SKM-1 (cell line): ENCODE measurements around the gene EPN2.
"Not testable (repeated sequence)": the region's sequence is repeated elsewhere in the genome, so short reads cannot be mapped to it uniquely, and the experiment has no call there.

ENCODE experiments used
- DNase-seq: peaks from one replicate; lab custom pipeline; 2025; ENCODE audit not compliant: unreplicated experiment; lab: John Stamatoyannopoulos, UW

EPN2 gene

DNA sequence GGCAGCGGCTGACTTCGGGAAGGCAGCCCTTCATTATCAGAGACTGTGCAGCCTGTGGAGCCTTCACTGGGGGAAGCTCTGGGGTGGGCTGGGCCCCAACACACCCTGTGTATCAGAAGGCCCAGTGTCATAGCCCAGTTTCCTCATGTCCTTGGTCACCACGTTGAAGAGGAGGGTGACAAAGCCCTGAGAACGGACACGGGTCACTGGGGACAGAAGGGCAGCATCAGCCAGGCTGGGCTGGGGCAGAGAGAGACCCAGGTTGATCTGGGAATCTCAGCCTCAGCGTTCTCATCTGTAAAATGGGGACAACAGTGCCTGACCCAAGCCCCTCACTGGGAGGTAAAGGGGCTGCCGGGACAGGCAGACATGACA is 106.1 kb downstream of the EPN2 start:
- no peak for DNase-seq

DNA sequence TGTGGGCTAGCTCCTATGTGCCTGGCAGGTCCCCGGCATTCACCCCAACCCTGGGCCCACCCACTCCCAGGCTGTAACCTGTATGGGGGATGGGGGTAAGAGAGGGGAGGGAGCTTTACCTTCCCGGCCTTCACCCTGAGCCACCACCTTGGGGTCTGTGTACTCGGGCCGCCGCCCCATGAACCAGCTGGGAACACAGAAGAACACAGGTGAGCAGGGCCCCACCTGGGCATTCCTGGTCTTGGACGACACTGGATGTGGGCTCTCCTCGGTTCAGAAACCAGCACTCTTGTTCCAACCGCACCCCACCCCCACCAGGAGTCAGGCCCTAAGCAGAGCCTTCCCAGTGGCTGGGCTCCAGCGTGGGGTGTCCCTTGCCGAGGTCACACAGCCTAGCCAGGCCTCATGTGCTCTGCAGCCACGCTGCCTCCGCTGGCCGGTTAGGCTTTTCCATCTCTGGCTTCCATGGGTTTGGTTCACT is 106.5 kb downstream of the EPN2 start:
- DNase-seq = no peak

DNA sequence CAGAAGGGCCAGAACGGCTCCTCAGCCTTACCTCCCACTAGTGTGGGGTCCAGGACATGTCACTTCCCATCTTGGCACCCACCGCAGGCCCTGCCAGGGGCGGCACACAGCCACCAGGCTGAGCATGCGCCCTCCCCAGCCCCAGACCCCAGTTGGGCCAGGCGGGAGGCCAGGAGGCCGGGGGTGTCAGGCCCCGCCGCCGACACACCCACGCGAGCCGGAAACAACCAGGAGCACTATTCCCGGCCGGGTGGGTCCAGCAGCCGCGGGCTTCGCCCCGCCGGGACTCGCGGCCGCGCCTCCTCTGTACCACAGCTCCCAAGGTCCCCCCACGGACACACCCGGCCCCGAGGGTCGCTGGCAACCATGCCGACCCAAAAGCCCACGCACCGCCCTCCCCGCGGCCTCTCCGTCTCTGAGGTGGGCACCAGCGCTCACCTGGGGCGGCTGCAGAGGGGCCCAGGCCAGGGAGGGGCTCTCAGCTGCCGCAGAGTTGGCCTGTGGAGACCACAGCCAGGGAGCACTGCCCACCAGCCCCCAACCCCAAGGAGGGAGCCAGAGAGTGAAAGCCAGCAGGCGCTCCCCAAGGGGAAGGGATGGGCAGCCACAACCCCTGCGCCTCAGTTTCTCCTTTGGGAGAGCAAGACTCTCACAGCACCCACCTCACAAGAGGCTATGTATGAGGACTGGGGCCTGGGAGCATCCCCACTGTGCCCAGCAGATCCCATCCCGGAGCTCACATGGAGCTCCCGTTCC is 107.3 kb downstream of the EPN2 start:
- no peak for DNase-seq

DNA sequence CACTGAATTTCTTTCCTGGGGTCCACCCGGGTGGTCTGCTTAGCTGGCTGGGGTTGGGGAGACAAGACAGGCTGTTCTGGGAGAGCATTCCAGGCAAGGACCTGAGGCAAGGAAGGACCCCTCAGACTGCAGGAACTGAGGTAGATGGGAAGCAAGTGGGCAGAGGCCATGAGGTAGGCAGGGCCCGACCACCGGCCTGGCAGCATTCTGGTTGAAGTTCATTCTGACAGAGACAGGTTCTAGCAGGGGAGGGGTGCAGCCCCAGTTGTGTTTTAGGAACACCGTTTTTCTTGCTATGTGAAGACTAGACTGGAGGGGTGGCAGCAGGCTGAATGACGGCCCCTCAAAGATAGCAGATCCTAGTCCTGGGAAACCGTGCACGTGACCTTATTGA is 107.9 kb downstream of the EPN2 start:
- DNase-seq = no peak

DNA sequence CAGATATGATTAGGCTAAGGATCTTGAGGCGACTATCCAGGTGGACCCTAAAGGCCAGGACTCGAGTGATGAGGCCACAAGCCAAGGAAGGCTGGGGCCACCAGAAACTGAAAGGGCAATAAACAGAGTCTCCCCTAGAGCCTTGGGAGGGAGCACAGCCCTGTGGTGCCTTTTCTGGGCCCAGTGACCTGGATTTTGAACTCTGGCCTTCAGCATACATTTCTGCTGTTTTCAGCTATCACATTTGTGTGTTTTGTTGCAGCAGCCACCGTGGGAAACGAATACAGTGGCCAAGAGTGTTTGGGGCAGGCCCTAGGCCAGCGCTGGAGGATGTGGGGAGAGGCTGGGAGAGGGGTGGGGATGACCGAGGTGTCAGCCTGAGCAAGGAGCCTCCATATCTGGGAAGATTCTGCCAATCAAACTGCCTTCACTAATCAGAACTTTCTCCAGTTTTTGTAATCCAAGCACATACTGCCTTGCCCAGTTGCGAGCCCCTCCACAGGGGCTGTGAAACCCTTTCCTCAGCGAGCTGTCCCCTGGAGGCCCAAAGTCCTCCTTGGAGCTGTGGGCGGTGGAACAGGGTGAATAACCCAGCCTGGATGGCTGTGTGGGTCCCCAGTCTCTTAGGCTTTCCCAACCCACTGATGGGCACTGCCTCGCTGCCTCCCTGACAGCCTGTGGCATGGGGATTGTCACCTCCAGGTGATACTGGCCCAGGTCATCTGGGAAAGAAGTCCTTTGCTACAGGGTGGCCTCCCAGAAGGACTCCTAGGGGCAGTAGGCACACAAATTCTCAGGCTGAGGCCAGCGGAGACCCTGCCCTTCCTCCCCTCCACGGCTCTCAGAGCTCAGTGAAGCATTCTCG is 108.6 kb downstream of the EPN2 start:
- DNase-seq = no peak

DNA sequence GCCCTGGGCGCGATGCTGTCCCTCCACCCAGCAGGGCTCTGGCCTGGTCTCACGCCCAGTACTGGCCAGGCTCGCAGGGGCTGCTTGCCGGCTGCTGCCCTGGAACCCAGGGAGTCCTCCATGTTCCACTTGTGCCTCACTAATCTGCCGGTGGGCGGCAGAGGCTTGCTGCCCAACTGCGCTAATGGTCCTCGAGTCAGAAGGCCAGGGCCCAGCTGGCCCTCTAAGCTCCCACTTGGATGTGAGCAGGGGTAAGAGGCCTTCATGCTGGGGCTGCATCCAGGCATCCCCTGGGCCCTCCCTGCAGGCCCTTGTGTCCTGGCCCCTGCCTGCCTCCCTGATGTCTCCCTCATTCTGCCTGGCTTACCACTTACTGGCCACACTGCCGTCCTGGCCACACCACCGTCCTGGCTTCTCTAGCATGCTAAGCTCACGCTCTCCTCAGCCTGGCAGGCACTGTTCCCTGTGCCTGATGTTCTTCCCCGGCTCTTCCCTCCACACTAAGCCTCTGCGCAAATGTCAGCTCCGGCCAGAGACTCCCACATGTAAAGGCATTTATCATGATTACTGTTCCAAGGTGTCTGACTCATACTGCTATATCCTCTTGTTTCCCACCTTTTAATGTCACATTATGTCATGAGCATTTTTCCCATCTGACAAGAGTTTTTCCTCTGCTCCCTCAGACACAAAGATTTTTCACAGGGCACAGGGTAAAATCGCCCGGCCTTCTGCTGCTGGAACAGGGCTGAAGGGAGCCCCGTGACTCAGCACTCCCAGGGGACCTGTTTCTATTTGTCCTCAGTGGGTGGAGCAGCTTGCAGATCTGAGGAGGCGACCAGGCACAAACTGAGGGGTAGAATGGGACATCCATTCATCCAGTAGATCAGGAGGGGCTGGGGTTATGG is 109.4 kb downstream of the EPN2 start:
- DNase-seq = no peak

DNA sequence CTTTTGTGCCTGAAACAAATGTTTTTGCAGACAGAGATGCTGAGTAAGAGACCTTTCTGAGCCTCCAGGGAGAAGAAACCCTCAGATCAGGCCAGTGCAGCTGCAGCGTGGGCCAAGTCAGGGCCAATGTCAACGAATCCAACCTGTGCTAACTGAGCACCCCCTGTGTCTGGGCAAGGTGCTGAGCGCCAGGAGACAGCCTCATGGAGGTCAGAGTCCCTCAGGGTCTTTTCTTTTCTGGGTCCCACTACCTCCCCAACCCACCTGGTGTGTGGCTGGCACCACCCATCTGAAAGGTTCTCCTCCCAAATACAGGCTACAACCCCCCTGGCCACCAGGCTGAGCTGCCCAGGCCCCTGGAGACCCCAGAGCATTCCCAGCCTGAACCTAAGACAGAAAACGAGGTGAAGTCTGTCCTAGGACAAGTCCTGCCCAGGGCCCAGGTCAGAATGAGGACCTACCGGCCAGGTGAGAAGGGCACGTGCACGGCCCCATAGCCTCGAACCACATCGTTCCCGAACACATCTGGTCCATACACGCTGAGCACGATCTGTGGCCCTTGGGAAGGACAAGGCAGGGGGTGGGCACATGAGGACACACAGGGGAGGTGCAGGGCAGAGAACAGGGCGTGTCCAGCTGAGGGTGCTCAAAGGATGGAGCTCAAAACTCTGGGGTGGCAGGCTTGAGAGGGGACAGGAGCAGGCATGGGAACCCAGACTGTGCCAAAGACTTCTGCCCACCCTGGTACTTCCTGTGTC is 110.3 kb downstream of the EPN2 start:
- no peak for DNase-seq

DNA sequence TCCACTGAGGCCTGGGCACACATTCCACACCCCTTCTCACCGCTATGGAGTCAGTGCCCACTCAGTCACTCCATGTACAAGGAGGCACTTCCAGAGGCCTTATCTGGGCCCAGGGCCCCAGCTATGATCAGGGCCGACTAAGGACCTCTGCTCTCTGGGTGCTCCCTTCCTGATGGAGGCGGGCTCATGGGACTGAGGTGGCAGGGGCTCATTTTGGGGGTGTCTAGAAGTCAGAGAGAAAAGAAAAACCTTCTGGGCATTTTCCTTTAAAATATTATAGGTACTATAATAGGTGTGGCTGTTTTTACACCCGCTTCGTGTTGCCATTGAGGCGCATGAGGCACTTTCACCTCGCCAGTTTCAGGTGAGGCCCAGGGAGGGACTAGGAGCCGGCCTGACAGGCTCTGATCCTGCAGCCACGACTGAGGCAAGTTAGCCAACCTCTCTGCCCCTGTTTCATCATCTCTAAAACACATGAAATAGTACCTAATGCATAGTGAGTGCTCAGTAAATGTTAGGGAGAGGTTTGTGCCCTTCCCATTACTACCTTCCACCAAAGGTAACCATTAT is 111.0 kb downstream of the EPN2 start:
- DNase-seq = no peak

DNA sequence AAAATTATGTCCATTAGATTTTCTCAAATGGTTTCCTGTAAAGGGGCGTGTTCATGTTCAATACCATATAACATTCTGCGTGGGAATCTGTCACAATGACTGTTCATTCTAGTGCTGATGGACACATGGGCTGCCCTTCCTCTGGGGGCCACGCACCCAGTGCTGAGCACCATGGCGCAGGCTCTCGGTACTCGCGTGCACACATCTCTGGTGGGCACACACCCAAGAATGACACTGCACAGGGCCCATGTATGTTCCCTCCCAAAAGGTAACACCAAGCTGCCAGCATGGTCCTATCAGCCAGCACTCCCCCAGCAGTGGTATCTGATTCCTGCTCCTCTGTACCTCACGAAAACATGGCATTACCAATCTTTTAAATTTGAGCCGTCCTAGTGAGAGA is 111.6 kb downstream of the EPN2 start:
- no peak for DNase-seq

DNA sequence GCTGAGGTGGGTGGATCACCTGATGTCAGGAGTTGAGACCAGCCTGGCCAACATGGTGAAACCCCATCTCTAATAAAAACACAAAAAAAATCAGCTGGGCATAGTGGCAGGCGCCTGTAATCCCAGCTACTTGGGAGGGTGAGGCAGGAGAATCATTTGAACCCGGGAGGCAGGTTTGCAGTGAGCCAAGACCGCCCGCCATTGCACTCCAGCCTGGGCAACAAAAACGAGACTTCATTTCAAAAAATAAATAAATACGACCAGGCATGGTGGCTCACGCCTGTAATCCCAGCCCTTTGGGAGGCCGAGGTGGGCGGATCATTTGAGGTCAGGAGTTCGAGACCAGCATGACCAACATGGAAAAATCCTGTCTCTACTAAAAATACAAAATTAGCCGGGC is 116.2 kb downstream of the EPN2 start:
- not testable (repeated sequence) for DNase-seq

DNA sequence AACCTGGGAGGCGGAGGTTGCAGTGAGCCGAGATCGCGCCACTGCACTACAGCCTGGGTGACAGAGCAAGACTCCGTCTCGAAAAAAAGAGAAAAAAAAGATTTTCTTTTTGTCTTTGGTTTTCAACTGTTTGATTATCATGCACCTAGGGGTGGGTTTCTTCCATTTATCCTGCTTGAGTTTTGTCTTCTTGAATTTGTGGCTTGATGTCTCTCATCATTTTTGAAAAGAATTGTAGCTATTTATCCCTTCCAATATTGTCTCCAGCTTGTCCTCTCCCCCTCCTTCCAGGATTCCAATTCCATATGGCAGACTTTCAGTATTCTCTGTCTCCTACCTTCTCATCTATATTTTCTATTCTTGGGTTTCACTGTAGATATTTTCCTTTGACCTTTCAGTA is 117.6 kb downstream of the EPN2 start:
- no peak for DNase-seq

DNA sequence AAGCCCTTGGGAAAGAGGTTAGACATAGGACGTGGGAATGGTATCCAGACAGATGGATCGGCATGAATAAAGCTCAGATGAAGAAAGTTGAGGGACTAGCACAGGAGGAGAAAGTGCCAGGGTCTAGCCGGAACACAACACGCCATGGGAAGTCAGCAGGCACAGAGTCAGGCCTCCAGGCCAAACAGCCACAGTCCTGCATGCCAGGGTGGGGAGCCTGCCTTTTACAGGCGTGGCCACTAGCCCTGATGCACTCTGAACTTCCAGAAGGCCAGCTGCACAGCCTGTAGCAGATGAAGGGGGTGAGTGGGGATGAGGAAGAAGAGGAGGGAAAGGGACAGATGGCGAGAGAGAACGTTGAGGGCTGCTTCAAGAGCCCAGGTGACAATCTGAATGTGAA is 120.2 kb downstream of the EPN2 start:
- DNase-seq = no peak

DNA sequence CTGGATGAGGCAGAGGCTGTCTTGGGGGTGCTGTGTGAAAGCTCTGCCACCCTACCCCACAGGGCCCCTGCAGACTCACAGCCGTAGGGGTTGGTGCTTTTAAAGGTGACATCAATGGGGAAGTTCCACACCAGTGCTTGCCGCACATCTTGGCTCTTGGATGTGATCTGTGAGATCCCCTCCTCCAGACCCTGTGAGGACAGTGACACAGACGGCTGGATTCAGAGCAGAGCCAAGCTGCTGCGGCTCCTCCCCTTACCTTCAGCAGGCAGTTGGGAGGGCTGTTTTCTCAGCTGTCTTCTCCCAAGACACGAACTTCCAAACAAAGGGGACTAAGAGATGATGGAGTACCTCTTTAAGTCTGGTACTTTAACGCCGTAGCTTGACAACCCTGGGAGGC is 120.6 kb downstream of the EPN2 start:
- DNase-seq = no peak

DNA sequence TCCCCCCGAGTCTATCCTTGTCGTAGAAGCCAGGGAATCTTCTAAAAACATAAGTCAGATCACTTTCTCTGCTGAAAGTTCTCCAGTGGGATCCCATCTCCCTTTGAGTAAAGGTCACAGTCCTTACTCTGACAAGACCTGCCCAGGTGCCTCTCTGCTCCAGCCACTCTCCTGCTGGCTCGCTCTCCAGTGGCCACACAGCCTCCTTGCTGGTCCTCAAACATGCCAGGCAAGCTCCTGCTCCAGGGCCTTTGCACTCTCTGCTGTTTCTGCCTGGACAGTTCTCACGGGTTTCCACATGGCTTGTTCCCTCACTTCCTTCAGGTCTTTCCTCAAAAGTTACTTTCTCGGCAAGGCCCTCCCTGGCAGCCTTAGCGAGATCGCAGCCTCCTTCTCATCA is 122.0 kb downstream of the EPN2 start:
- no peak for DNase-seq

DNA sequence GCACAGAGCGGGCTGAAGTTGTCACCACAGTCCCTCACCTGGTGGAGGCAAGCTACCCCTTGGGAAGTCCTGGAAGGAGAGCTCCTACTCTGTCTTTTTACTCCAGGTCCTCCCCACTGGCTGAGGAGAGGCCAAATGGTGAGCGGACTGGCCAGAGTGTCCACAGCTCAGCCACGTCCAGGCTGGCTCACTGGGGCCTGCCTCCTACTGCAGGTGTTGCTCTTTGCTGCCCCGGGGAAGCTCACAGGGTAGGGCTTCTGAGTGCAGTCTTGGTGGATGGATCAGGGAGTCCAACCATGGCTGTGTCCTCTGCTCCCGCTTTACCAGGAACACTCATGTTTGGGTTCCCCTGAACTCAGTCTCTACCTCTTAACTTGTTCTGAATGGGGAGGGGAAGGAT is 122.7 kb downstream of the EPN2 start:
- DNase-seq = no peak

DNA sequence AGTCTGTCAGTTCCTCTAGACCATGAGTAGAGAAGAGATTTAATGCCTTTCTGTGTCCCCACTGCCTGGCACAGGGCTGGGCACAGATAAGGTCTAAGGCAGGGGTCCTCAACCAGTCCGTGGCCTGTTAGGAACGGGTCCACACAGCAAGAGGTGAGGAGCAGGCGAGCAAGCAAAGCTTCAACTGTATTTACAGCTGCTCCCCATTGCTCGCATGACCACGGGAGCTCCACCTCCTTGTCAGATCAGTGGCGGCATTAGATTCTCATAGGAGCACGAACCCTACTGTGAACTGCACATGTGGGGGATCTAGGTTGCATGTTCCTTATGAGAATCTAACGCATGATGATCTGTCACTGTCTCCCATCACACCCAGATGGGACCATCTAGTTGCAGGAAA is 123.6 kb downstream of the EPN2 start:
- no peak for DNase-seq

DNA sequence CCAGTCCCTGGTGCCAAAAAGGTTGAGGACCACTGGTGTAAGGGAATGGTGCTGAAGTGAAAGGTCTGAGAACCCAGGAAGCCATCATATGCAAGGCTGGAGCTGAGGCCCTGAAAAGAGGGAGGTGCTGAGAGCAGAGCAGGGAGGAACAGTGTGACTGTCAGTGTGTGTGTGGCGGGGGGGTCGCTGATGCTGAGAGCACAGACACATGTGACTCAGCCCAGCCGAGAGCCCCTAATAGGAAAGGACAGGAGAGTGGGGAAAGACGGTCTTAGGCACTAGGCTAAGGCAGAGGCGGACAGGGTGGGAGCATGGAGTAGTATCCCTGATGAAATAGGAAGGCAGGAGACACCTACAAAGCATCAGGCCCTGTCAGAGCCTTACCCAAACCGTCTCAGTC is 124.2 kb downstream of the EPN2 start:
- DNase-seq = no peak

DNA sequence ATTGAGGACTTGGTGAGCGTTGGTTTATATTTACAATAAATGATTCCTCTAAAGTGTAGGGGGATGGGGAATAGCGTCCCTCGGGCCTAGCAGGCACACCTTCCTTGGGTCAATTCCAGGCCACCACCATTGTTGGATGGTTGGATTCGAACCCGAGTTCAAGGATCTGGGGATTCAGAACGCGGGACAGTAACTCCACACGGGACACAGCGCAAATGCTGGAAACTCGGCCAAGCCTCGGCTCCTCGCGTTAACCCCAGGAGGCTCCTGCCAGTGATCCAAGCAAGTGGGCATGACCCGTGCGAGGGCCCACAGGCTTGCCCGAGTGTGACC is 124.7 kb downstream of the EPN2 start:
- DNase-seq = no peak

DNA sequence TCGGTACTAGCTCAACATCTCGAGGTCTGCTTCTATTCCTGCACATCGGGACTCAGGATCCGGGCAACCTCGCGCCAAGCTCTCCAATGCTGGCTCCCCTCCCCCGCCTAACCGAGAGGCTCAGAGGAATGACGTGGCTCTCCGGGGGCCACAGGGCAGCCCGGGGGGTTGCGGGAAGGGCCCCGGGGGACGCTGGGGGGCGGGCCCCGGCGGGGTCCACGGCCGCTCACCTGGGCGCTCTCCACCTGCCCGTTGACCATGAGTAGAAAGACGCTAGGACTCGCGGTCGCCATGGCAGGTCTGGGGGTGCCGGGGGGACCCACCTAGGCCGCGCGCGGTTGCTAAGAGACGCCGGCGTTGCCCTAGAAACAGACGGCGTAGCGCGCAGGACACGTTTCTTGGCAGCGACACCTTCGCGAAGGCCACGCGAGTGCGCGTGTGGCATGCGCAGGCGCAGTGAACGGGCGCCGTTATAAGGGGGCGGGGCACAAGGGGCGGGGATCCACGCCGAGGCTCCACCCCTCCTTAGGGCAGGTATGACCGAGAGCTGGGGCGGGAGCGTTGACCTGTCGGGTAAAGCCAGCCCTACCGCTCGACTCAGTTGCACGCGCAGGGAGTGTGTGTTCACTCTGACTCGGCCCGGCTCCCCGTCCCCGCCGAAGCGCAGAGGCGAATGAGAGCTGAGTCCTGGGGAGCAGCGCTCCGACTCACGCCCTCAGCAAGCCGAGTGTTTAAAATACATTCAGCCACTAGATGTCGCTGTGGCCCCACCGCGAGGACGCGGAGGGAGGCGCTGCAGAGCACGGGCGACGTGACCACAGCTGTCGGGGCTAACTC is 125.3 kb downstream of the EPN2 start, which contains the start of gene B9D1:
Gene B9D1, minus strand, starts transcription at position 447 of the 837 bp plus-strand sequence. Its CDS starts 154 bp downstream, at position 293.
- DNase-seq = peak; percentile 79

DNA sequence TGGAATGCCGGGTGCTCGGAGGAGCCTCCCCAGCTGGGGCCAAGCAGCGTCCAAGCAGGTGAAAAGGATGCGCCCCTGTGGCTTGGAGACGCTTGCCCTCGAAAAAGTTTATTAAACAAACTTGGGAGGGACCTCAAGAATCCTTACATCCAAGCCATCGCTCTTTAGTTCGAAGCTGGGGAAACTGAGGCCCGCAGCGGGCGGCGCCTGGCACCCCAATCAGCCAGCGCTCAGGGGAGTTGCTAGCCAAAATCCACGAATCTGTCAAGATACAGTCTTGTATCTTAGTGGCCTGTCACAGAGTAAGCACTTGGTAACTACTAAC is 125.9 kb downstream of the EPN2 start:
- no peak for DNase-seq
